Lung (tissue), 12 donors: ENCODE results near the gene KRT25. TPM values are rescaled to one million over a fixed set of nuclear protein-coding genes. Genes with fewer than 3 reads are reported as not detected.

ENCODE experiments used
- ATAC-seq: fragments of 200-7000 bp; cut with Tn5 transposase; one replicate; pipeline ENCODE4 v1.9.1; 2020; ENCODE audit warnings: moderate number of reproducible peaks; ENCODE audit not compliant: insufficient read depth, low FRiP score
- DNase-seq, 3 donors: peaks; one replicate each; pipeline ENCODE4 v3.0.0-alpha.2; 2013 to 2017
- H3K27ac ChIP-seq, 2 donors: one replicate each; pipeline ENCODE4 v1.5.1; 2013; ENCODE audit warnings: mild to moderate bottlenecking in 2 of 2, moderate library complexity in 2 of 2, control low read depth in 1 of 2, inconsistent platforms in 1 of 2, low read depth in 1 of 2, low read length in 1 of 2
- H3K27me3 ChIP-seq, 3 donors: one replicate each; pipeline ENCODE4 v1.5.1; 2013; ENCODE audit warnings: low read length in 2 of 3; ENCODE audit not compliant: control insufficient read depth in 3 of 3, insufficient read depth in 3 of 3
- H3K36me3 ChIP-seq, 4 donors: one replicate each; pipeline ENCODE4 v1.5.1; 2013; ENCODE audit warnings: low read length in 4 of 4, mild to moderate bottlenecking in 1 of 4, moderate library complexity in 1 of 4; ENCODE audit not compliant: control insufficient read depth in 4 of 4, insufficient read depth in 4 of 4
- H3K4me1 ChIP-seq, 5 donors: one replicate each; pipeline ENCODE4 v1.5.1; 2013; ENCODE audit warnings: low read length in 5 of 5, mild to moderate bottlenecking in 2 of 5, moderate library complexity in 1 of 5; ENCODE audit not compliant: control insufficient read depth in 5 of 5, insufficient read depth in 5 of 5
- H3K4me3 ChIP-seq: one replicate; pipeline ENCODE4 v1.5.1; 2013; ENCODE audit warnings: mild to moderate bottlenecking, control low read depth, moderate library complexity
- H3K9ac ChIP-seq, 2 donors: one replicate each; pipeline ENCODE4 v1.5.1; 2013; ENCODE audit warnings: low read length in 2 of 2, control low read depth in 1 of 2; ENCODE audit not compliant: insufficient read depth in 1 of 2
- H3K9me3 ChIP-seq, 4 donors: one replicate each; pipeline ENCODE4 v1.5.1; 2013; ENCODE audit warnings: low read length in 3 of 4, mild to moderate bottlenecking in 1 of 4, moderate library complexity in 1 of 4; ENCODE audit not compliant: control insufficient read depth in 4 of 4, insufficient read depth in 3 of 4
- WGBS, 2 donors: extraction: QIAGEN DNeasy Blood & Tissue Kit; methylation state at CpG; one replicate each; pipeline ENCODE4 v1.1.7; 2013; 5-methylcytosine and 5-hydroxymethylcytosine counted together
- polyA plus RNA-seq, 2 donors: library from polyadenylated mRNA; stranded (reverse); fragments of 200-250 nt; gene quantifications; one replicate each; pipeline ENCODE4 v1.2.1, GENCODE V29; 2013
- total RNA-seq, 2 donors: library from RNA; depleted of rRNA in 1 of 2; stranded (reverse); fragments of >200 nt in 1 of 2; gene quantifications; one replicate each; pipeline ENCODE4 v1.2.1, GENCODE V29; 2014 to 2021
- TF ChIP-seq, protein P1 (sequence below): IDR thresholded peaks from 2 replicates; pipeline ENCODE4 v1.5.1; 2012; ENCODE audit warnings: mild to moderate bottlenecking; ENCODE audit errors: control extremely low read depth, extremely low read depth
- donor health status: control.
- donor health status: control.
- donor health status: Bipolar disorder and iron deficiency.
- donor health status: healthy.
- donor health status: DM: yes; HTN: yes; CAD: no.

KRT25 gene
- total and polyA plus RNA-seq, 4 donors, result not detected

DNA sequence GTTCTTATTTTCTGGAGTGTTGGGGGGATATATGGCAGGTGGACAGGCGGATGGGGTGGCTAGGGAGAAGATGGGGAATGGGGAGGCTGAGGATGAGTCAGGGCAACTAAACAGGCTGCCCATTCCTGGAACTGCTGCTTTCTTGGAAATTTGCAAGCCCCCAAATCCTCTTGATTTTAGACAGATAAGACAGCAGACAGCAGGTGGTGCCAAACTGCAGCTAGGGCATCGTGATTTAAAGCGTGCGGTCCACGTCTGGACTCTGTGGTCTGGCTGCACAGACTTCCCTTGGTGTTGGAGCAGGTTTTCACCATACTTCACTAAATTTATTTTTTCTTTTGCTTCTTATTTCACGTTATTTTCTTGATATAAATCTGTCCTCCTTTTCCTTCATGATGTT is 40.7 kb downstream of the KRT25 start:
- H3K27me3 ChIP-seq, result no peaks in the 10 kb centered on the region
- H3K4me1 ChIP-seq, result no peaks in the 10 kb centered on the region
- no peak for DNase-seq
- no peaks in the 10 kb centered on the region for H3K36me3 ChIP-seq
- 73 to 78% methylated on average over 6 of the region's 6 CpGs for WGBS, 2 donors
- H3K9me3 ChIP-seq, result no peaks in the 10 kb centered on the region
- H3K27ac ChIP-seq, result no peak overlapping the region
- ATAC-seq, result no peak
- H3K4me3 ChIP-seq, result no peak overlapping the region
- H3K9ac ChIP-seq, result no peak overlapping the region
- TF ChIP-seq, protein P1, sequence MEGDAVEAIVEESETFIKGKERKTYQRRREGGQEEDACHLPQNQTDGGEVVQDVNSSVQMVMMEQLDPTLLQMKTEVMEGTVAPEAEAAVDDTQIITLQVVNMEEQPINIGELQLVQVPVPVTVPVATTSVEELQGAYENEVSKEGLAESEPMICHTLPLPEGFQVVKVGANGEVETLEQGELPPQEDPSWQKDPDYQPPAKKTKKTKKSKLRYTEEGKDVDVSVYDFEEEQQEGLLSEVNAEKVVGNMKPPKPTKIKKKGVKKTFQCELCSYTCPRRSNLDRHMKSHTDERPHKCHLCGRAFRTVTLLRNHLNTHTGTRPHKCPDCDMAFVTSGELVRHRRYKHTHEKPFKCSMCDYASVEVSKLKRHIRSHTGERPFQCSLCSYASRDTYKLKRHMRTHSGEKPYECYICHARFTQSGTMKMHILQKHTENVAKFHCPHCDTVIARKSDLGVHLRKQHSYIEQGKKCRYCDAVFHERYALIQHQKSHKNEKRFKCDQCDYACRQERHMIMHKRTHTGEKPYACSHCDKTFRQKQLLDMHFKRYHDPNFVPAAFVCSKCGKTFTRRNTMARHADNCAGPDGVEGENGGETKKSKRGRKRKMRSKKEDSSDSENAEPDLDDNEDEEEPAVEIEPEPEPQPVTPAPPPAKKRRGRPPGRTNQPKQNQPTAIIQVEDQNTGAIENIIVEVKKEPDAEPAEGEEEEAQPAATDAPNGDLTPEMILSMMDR, result no peak

DNA sequence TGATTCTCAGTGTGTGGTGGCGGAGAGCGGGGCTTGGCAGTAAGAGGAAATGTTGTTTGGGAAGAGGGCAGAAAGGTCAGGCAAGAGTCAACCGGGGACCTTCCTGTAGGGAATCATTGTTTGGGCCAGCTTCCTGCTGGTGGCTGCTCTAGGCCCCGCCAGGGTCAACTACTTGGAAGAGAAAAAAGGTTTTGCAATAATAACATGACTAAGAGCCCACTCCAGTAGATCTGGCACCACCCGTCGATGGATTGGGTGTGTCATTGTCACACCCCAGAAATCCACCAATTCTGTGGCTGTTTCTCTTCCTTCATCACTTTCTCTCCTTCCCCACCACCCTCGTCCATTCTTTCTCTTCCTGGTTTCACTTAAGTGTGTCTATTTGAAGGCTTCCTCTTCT is 47.4 kb downstream of the KRT25 start:
- Histone ChIP-seq H3K4me1 (peaks cover 0 to 4% (median 0%) of the 10 kb centered on the region in 5 donors), H3K36me3 (no peaks in the 10 kb centered on the region), H3K4me3 (no peak overlapping the region), H3K9ac (no peak overlapping the region), H3K9me3 (no peaks in the 10 kb centered on the region), H3K27ac (peak overlapping the region in 1 of 2 donors; percentile 73), H3K27me3 (peaks cover 0 to 2% (median under 1%) of the 10 kb centered on the region in 3 donors)
- peak; percentile 83 for ATAC-seq
- 26 to 43% methylated on average over 7 of the region's 7 CpGs for WGBS, 2 donors
- DNase-seq, result peak in 2 of 3 donors; percentile 29 to 36
- TF ChIP-seq, protein P1, result no peak

DNA sequence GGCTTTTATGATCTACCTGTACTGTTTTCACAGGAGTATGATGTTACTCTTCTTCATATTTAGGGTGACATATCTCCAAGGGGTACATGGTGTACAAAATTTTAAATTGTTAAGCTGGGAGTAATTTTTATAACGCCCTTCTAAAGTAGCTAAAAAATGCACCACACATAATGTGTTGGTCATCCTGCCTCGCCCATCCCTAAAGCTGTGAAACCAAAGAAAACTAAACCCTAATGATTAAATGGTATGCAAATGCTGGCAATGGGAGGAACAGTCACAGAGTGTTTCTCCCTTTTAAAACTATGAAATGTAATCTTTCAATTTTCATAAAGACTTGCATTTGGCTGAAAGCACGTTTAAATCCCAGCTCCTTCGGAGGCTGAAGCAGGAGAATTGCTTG is 49.5 kb downstream of the KRT25 start:
- Histone ChIP-seq H3K27me3 (peaks cover 0 to 3% (median 2%) of the 10 kb centered on the region in 3 donors), H3K4me3 (no peak overlapping the region), H3K4me1 (peaks cover 0 to 4% (median 0%) of the 10 kb centered on the region in 5 donors), H3K27ac (no peak overlapping the region), H3K9ac (no peak overlapping the region), H3K9me3 (no peaks in the 10 kb centered on the region), H3K36me3 (no peaks in the 10 kb centered on the region)
- WGBS, 2 donors, result 53 to 71% methylated on average over 4 of the region's 4 CpGs
- TF ChIP-seq, protein P1, result no peak
- DNase-seq (no peak), ATAC-seq (no peak)

DNA sequence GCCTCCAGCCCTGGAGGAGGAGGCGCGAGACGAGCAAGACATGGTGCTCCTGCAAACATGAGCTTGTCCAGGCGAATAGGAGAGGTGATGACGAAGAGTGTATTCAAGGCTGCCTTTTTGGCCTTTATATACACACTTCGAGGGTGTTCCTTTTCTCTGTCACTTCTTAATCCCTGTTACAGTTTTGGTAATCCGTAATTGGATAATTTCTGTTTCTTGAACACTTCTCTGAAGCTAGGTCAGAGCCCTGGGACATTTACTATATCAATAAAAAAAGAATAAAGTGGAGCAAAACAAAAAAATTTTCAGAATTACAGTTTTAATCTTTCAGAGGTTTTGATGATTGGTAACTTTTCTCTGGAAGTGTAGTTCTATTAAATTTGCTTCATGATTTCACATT is 51.5 kb downstream of the KRT25 start, which contains the start of gene KRT24:
TSS of gene KRT24 (minus strand) at position 101 of the 400 bp plus-strand sequence. CDS start at position 42, 59 bp downstream.
- 86 to 87% methylated on average over 7 of the region's 7 CpGs for WGBS, 2 donors
- ATAC-seq, result no peak
- Histone ChIP-seq H3K36me3 (no peaks in the 10 kb centered on the region), H3K27ac (no peak within 1 kb of the TSS), H3K4me3 (no peak within 1 kb of the TSS), H3K9ac (no peak within 1 kb of the TSS), H3K27me3 (peaks cover 0 to 3% (median 2%) of the 10 kb centered on the region in 3 donors), H3K9me3 (no peaks in the 10 kb centered on the region), H3K4me1 (peaks cover 0 to 10% (median 5%) of the 10 kb centered on the region in 5 donors)
- TF ChIP-seq, protein P1, result no peak
- no peak for DNase-seq
